Bronchial epithelial cell (primary cell): ENCODE results near the gene AOAH. TPM values are rescaled to one million over a fixed set of nuclear protein-coding genes. Genes with fewer than 3 reads are reported as not detected.

Experiments
- DNase-seq: peaks from one replicate; pipeline ENCODE4 v3.0.0-alpha.2; 2010; ENCODE audit warnings: low read depth
- FAIRE-seq: peaks from 2 replicates; lab custom pipeline; 2011; peaks lifted over from hg19 to GRCh38; lab: Jason Lieb, UNC
- H3K27me3 ChIP-seq: 2 replicates; pipeline ENCODE4 v1.5.1; 2011; ENCODE audit warnings: low read length; ENCODE audit not compliant: control insufficient read depth, insufficient read depth
- H3K36me3 ChIP-seq: 2 replicates; pipeline ENCODE4 v1.5.1; 2011; ENCODE audit warnings: low read length; ENCODE audit not compliant: control insufficient read depth, insufficient read depth
- H3K4me3 ChIP-seq: 2 replicates; pipeline ENCODE4 v1.5.1; 2011; ENCODE audit warnings: mild to moderate bottlenecking, low read depth, low read length, control low read depth
- CTCF ChIP-seq: IDR thresholded peaks from 2 replicates; pipeline ENCODE4 v1.5.1; 2011; ENCODE audit warnings: mild to moderate bottlenecking, moderate library complexity, low read length, control low read depth, inconsistent platforms; ENCODE audit not compliant: insufficient read depth, severe bottlenecking
- total RNA-seq: library from RNA; depleted of rRNA; stranded (reverse); fragments of >200 nt; gene quantifications from 2 replicates; pipeline ENCODE4 v1.2.1, GENCODE V29; 2014

The AOAH gene
- total RNA-seq, 1 donor from 2014 or later, result not detected

GRCh38 chr7:36625247-36625646 is 99.0 kb downstream of the AOAH start:
- FAIRE-seq (no peak), DNase-seq (no peak)
- H3K27me3 ChIP-seq, result no peaks in the 10 kb centered on the region
- no peak for TF ChIP-seq CTCF
- H3K36me3 ChIP-seq, result no peaks in the 10 kb centered on the region
- no peak overlapping the region for H3K4me3 ChIP-seq

- H3K4me3 ChIP-seq, result no peak overlapping the region
- no peak for DNase-seq
- H3K27me3 ChIP-seq, result no peaks in the 10 kb centered on the region
- TF ChIP-seq CTCF, result no peak
- no peaks in the 10 kb centered on the region for H3K36me3 ChIP-seq
- no peak for FAIRE-seq
Measured at GRCh38 chr7:36623247-36623646, 101.0 kb downstream of the AOAH start.

DNA sequence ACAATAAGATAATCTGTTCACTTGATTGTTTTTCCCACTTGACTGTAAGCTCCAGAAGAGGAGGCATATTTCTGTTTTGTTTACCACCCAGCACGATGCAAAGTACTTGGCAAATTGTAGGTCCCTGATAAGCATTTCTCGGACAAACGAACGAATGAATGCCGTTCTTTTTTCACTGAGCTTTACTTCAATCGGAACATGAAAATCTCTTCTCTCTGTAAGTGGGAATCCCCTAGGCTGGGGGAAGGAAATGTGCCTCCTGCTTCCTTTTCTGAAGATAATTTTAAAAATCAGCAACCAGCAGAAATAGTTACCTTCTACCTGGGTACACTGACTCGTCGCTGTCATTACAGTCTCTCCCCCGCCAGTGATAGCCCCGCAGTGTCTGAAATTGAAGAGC is 102.9 kb downstream of the AOAH start:
- Histone ChIP-seq H3K4me3 (no peak overlapping the region), H3K36me3 (no peaks in the 10 kb centered on the region), H3K27me3 (no peaks in the 10 kb centered on the region)
- DNase-seq, result no peak
- no peak for FAIRE-seq
- no peak for TF ChIP-seq CTCF

DNA sequence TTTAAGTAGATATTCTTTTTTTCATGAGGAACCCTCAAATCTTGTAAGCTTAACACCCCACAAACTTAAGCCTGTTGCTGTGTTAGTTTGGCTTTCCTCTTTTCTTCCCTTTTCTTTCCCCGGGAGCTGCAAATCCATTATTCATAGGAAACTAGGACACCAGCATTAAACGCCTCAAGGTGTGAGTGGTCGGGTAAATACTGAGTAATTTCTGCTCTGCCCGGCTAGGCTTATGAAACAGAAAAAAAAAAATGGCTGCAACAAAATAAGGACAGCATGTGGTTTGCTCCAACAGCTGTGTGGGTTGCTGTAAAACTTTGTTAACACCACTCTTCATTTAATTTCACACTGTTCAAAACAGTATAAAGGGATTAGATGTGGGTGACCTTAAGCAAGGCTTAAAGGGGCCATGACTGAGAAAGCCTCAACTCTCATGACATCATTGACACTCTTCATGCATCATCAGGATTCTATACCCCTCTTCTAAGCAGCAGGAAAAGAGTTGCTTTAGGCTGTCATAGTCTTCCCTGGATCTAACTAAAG is 104.1 kb downstream of the AOAH start:
- peak; percentile 58 for DNase-seq
- Histone ChIP-seq H3K4me3 (no peak overlapping the region), H3K27me3 (peaks cover 3% of the 10 kb centered on the region), H3K36me3 (no peaks in the 10 kb centered on the region)
- FAIRE-seq, result no peak
- no peak for TF ChIP-seq CTCF

DNA sequence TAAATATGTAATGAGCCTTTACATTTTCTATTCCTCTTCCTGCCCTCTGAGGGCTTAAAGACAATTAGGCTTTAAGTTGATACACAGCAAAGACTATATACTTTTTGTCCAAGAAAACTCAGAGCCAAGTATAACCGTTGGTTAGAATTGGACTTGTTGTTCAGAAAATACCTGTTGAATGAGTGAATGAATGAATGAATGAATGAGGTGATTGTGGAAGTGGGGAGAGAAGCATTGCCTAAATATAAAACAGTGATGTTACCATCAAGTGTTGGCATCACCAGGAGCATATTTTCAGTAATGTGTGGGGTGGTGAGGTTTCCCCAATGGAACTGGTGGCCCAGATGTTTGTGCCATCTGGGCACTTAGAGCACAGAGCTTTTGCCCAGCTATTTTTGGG is 106.9 kb downstream of the AOAH start:
- H3K27me3 ChIP-seq, result peaks cover 3% of the 10 kb centered on the region
- H3K4me3 ChIP-seq, result no peak overlapping the region
- no peak for FAIRE-seq
- no peak for TF ChIP-seq CTCF
- H3K36me3 ChIP-seq, result no peaks in the 10 kb centered on the region
- no peak for DNase-seq

GRCh38 chr7:36615852-36616540 is 108.3 kb downstream of the AOAH start:
- peaks cover 3% of the 10 kb centered on the region for H3K27me3 ChIP-seq
- no peak overlapping the region for H3K4me3 ChIP-seq
- DNase-seq (no peak), FAIRE-seq (no peak)
- H3K36me3 ChIP-seq, result no peaks in the 10 kb centered on the region
- TF ChIP-seq CTCF, result no peak
